HTERT RPE-1 (cell line): ENCODE measurements around the gene SEZ6.

ENCODE experiments used
- in situ Hi-C: fragments of 300-500 bp; cut with MboI; formaldehyde crosslinking; loops from 4 replicates; pipeline ENCODE4 v1.14.3; 2020; ENCODE audit warnings: low sequenced_read_pairs

Gene SEZ6

DNA sequence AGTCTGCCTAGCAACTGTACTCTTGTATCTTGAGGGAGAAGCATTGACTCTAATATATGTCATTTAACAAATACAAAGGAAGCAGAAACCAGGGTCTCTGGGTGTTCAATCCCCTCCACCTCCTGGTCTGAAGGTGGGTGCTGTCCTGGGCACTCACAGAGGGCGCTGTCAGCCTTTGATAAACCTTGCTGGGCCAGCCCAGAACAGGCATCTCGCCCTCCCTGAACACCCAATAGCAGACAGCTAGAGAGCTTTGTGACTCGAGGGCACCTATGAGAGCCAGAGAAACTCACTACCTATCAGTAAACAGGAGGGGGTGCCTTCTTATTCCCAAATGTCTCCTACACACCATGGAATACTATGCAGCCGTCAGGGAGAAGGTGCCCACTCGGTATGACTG, 30.8 kb upstream of the SEZ6 start:
- in situ Hi-C loops: no loop called here

DNA sequence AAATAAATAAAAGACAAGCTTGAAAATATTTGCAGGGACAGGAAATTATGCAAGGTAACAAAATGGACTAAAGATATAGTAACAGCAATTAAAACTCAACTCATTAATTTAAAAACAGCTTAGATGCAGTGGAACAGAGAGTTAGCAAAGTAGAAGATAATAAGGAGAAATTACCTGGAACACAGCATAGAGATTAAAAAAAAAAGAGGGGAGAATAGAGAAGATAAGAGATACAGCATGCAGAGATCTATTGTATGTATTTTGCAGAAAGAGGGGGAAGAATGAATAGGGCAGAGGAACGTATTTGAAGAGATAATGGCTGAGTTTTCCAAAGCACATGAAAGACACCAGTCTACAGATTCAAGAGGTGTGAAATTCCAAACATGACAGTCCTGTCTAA, 28.7 kb upstream of the SEZ6 start:
- in situ Hi-C loops: no loop called here

DNA sequence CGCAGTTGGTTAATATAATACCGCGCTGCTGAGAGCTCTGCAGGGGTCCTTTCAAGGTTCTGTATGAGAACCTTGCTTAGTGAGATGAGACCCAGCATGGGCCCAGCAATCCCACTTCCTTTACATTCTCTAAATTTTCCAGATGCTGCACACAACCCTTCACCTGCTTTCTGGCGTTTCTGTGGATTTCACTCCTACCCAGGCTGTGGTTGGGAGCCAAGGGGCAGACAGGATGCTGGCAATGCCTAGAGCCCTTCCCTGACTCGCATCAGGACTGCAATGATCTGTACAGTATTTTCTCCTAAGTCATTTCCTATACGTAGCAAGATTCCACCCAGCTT, 27.0 kb upstream of the SEZ6 start:
- in situ Hi-C loops: no loop called here

DNA sequence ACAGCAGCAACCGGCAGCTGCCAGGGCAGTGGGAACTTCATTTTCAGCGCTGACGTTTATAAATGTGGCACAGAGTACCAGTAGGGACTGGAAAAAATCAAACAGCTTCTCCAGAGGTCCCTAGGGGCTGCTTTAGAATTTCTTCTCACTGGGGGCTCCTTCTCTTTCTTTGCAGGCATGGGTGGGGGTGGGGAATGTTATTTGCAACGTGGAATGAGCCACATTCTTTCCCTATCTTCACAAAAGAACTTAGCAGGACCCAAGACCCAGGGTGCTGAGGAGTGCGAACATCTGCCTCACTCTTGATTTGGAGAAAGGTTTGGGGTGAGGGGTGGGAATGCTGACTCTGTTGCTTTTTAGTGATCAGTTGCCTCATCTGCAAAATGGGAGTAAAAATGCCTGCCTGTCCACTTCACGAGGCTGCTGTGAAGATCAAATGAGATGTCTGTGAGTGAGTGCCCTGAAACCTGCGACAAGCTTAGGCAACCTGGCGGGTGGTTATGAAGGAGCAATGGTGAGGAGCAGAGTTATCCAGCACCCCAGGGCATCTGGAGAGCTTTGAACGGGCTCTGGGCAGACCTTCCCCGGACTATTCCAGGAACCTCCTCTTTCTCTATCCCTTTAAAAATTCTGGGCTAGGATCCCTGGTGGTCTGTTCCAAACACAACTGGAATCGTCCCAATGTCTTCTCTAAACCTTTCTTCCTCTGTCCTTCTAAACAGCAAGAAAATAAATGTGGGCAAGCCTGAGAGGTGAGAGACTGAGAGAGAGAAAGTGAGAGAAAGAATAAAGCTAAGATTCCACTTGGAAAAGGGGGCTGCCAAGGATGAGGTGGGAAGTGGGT, 26.4 kb upstream of the SEZ6 start:
- in situ Hi-C loops: no loop called here

DNA sequence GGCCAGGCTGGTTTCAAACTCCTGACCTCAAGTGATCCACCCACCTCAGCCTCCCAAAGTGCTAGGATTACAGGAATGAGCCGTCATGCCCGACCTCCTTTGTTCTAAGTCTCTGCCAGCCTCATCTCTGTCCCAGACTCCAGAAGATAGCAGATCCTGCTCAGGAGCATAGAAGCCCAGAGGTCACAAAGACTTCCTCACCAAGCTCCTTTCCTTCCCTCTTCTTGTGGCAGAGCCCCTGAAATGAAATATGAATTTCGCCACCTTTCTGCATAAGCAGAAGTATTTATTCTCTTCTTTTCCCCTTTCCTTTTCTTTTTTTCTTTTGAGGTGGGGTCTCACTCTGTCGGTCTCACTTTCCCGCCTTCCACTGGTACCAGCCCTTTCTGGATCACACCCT, 25.7 kb upstream of the SEZ6 start:
- in situ Hi-C loops: no loop called here

DNA sequence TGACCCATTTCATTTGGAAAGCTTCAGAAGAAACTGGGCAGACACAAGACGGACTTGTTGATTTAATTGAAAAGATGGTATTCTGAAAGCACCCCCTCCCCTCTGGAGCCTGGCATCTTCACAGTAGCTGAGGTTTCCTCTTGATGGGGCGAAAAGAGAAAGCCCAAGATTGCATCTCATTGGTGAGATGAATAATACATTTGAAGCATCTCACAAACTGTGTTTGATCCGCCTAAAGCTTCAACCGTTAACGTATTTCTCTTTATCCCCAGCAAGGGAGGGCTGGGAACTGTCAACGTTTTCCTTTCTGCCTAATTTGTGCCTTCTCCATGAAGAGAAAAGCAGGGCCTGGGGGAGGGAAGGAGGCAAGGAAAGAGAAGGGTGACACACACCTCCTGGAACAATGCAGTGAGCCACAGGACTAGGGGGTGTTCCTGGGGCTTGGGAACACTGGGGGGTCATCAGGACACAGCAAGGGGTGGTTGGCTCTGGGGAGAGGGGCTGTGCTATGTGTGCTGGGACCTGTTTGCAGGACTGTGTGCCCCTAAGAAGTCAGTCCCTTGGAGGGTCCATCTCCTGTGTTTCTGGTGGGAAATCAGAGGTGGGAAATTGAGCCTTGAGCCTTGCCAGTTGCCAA, 18.6 kb upstream of the SEZ6 start:
- in situ Hi-C loops: no loop called here

DNA sequence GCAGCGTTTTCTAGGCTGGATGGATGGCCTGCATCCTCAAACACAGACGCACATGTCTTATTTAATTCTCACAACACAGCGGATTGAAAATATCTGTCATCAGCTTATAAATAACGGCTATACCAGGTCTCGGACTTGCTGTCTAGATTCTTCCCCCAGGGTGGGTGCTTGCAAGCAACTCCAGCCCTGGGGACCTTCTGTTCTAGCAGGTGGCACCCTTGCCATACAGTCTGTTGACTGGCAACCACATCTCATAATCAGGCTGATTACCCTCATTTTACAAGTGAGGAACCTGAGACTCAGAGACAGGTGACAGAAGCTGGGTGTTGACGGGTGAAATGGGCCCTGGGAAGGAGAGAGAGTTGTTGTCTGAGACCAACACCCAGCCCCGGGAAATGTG, 16.2 kb upstream of the SEZ6 start:
- in situ Hi-C loops: no loop called here

DNA sequence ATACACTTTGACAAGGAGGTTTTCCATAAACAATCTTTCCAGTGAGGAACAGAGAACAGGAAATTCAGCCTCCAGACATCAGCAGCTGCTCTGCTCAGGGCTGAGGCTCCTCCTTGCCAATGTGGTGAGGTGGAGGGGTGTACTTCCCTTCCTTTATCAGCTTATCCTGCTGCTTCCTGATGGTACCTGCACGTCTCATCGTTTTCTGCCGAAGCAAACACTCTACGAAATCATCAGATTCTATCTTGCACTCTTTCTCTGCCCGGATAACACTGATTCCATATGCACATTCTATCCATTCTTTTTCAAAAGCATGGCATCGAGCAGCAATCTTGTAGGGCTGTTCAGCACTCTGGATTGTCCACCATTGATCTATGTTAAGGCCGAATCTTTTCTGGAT, 15.4 kb upstream of the SEZ6 start:
- in situ Hi-C loops: no loop called here

DNA sequence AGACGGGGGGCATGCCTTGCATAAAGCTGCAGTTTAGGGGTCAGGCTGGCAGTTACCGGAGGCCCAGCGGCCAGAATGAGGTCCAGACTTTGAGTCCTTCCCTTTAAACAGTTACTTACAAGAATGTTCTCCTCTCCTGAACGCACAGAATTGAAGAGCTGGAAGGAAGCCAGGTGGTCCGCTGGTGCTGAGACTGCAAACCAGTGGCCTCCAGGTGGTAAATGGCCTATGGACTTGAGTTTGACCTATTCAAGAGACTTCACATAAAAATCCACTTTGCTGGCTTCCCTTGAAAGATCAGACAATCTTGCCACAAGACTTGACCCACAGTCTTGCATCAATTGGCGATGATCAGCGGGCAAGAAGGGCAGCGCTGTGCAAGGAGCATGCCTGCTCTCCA, 14.7 kb upstream of the SEZ6 start:
- in situ Hi-C loops: no loop called here

DNA sequence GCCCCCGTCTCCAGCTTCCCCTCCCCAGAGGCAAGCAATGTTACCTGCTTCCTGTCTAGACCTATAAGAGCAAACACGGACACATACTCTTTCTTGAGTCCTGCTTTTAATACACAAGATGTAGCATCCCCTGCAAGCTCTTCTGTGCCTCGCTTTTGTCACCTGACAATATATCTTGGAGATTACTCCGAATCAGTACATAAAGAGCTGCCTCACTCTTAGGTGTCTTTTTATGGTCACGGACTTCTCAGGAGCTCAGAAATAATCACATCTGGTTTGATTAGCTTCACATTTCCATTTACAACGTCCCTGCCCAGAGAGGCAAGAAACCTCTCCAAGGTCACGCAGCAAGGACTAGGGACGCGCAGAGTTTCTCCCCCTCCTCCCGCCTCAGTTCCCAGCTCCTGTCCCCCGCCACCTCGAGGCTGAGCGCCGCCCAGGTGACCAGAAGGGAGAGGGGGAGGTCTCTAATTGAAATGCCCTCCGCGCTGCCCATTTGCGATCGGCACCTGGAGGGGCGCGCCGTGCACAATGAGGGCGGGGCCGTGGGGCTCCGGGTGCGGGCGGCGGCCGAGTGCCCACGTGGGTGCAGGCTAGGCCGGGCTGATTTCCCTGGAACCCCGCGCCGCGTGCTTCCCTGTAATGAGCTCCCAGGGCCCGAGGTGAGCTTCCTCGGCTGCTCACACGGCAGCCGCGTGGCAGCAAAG, 13.8 kb upstream of the SEZ6 start:
- in situ Hi-C loops: no loop called here

DNA sequence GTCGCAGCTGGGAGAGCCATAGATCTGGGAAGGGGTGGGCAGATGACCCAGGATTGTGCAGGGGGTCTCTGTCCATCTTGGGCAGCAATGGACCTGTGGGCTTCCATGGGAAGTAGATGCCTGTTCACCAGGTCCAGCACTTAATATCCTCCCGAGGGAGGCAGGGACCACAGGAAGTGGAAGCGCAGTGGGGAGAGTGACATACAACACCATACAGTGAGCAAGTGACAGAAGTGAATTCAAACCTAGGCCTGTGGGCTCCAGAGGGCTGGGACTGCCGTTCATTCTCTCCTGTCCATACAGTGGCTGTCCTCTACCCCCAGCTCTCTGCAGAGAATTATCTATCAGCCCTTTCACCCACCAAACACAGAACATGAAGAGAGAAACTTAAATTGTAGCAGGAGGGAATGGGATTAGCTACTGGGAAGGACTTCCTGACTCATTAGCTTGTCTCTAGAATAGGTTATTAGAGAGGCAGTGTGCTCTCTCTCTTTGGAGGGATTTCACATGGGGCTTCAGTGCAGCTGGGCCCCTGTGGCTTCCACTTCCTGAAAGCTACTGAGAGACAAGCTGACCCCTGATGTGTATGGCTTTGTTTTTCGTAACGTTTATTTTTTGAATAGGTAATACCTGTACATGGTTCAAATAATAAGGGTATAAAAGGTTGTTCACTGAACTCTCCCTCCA, 13.1 kb upstream of the SEZ6 start:
- in situ Hi-C loops: no loop called here

DNA sequence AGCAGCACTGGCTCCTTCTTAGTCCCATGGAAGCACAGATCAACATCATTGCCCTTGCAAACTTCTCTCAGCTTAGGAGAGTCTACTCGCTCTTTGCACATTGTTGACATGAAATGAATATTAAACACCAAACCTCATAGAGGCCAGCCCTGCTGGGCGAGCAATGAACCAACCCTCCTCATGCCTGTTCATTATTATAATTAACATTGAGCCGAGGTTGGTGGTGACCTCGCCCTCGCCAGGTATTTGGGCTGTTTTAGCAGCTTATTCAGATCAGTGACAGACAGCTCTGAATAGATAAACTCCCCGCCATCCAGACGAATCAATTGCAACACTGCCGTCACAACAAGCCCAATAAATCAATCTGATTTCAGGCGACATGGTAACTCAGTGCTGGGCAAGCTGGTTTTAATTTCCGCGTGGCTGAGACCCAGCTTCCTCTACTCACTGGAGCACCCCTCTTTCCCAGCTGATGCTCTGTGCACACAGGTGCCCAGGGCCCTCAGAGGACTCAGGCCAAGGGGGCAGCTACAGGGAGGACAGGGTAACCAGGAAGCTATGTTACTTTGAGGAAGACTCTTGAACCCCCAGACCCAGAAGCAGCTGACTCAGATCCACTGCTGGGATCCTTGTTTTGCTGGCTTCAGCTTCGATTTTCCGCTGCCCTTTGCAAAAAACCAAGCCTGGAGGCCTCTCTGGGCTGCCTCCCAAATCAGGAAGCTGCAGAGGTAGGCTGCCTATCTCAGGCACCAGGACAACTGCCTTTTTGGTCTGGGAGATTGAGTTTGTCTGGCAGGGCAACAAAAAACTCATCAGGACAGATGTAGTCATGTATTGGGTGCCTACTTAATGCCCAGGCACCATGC, 10.7 kb upstream of the SEZ6 start:
- in situ Hi-C loops: no loop called here

DNA sequence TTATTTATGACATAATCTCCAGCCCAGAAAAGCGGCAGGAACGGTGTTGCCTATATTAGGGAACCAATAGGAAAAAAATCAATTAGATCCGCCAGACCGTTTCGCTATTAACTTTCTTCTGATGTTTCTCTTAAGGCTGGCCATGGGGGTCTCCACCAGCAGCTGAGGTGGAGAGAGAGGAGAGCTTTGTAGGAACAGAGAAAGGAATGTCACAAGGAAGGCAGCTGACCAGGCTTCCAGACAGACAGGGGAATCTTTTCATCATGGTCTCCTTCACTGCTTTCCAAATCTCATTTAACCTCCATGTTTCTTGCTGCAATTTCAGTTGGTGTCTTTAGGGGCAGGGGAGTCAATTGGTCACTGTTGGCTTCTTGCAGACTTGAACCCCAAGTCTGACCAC, 8.9 kb upstream of the SEZ6 start:
- in situ Hi-C loops: no loop called here

DNA sequence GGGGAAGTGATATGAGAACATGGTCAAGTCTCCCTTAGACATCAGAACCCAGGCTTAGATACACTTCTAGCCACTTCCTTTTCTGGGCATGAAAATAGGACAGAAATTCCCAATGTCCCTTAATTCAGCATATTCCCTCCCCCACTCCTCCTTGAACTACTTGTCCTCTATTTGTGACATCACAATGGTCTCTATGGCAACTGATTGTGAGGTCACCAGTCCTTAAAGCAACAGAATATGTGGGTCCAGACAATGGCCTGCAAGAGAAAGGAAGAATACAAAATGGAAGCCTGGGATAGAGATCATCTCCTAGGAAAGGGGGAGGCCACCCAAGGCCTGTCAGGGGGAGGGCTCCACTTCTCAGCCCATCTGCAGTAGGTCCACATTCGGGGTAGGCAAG, 6.7 kb upstream of the SEZ6 start:
- in situ Hi-C loops: no loop called here

DNA sequence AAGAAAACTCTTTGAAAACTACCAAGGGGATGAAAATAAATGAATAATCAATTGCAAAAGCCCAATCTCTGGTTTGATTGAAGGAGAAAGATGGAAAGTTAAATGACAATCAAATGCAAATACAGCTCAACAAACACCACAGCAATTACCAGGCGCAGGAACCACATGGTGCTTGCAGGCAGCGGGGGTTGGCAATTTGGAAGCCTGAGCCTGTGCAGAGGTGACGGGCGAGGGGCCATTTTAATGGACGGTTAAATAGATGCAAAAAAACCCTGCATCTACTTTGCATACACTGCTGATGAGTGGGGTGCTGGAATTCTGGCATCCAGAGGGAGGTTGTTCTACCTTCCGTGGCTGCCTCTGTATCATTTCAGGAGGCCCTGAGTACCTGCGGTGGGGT, 4.8 kb upstream of the SEZ6 start:
- in situ Hi-C loops: no loop called here

DNA sequence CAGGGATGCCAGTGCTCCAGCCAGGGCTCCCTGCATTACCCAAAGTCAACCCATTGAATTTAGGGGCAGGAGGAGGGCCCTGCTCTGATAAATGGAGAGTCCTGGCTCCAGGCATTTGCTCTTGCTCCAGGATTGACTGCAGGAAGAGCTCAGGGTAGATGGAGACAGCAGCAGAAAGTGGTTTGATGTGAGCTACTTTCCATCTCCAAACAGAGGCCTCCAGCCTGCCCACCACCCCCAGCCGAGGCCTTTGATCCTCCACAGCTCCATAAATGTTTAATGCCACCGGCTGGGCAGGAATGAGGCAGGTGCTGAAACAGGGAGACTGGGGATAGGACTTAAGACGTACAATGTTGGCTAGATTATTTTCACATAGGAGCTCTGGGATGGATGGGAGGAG, 4.3 kb upstream of the SEZ6 start:
- in situ Hi-C loops: no loop called here

DNA sequence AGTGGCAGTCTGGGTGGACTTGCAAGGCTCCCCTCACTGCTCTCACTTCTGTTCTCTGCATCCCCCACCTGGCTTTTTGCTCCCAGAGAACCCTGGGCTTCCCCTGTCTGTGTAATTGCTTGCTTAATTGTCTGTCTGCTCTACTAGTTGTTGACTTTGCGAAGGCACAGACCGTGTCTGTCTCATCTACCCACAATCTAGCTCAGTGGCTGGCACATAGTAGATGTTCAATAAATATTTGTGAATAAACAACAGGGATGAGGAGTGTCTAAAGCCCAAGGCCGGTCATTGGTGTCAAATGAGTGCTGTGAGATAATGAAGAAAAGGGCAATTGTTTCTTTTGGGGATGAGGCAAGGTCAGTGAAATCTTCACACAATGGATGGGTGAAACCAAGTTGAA, 2.8 kb upstream of the SEZ6 start:
- in situ Hi-C loops: no loop called here

DNA sequence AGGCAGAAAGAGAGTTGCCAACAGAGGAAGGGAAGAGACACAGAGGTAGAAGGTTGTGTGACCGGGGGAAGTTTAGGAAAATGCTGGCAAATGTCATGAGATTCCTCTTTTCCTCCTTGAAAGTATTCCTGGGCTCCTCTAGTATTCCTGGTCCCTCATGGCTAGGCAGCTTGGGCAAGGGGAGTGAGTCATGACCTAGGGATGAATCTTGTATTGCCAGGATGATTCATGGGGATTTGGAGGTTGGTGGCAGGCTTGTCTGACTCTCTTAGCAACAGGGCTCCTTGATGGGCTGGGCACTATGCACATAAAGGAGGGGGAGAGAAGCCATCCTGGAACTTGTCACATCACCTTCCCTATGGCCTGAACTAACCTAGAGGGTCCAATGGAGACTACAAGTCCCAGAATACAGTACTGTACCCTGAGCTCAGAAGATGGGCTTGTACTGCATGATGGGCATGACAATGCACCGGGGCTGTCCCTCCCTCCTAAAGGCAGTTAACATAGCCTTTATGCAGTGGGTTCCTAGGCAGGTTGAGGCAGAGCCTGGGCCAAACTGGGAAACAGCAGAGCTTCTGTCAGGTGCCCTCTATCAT, 2.1 kb upstream of the SEZ6 start:
- in situ Hi-C loops: no loop called here

DNA sequence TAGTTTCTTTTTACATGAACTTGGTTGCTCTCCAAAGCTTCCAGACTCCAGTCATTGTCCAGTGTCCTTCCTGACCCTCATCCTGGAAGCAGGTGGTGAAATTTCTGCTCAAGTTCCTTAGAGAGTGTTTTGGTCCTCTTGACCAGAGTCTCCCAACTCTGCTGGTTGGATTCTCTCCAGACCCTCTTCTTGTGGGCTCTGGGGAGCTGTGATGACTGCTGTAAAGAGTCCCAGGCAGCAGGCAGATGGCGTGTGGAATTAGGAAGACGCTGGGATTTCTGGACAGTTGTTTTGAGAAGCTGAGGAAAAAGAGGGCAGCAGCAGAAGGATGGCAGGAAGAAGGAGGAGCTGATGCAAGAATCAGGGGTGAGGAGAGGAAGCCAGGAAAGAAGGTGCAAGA, 1.6 kb upstream of the SEZ6 start:
- in situ Hi-C loops: no loop called here

DNA sequence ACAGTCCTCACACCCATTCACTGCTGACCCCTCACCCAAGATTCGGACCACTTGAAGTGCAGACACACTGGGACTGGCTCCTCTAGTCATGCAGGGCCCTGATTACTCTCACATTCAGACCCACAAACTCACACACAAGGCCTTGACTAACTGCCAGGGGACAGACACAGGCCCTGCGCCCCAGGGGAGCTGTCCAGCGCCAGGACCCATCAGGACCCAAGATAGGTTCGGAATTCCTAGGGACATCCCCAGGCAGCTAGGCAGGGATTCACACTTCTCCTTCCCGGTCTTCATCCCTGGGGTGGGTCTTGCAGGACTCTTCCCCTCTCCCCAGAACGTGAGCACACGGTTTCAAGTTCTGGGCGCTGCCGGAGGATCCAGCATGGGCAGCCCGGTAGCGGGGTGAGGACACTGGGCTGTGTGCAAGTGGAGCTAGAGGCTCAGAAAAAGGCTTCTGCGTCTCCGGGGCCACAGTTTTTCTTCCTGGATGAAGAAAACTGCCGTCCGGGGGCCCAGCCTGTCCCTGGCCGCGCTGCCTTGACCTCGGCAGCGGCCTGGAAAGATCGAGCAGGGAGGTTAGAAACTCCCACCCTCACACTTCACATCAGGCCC, 1.6 kb downstream of the SEZ6 start:
- in situ Hi-C loops: no loop called here
